Fibroblast of peridontal ligament (primary cell): ENCODE measurements around the gene UGT1A7.

Experiments used
- DNase-seq: peaks from one replicate; pipeline ENCODE4 v3.0.0-alpha.2; 2010; ENCODE audit errors: extremely low read depth

UGT1A7 gene

DNA sequence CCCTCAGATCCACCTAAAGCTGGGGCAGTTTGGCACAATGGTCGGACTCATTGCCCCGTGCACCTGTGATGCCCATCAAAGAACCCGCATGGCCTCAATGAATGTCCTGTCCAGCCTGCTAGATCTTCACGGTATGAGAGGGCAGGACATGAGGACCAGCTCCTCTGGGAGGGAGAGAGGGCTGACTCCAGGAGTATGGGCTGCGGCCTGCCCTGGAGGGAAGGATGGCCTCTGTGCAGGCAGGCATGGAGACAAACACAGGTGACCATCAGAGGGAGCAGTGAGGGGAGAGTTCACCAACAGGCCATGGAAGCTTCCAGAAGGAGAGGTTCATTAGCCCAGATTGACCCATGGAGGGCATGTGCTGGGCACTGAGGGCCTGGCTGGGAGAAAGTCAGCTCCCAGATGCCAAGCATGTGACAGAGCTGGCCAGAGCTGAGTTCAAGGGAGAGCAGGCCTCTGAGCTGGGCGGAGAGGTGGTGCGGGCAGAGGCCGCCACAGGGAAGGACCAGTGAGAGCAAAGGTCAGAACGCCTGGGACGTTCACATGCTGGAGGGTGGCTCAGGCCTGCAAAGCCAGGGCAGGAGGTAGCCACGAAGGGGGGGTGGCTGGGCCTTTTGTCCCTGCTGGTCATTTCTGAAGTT is 136.4 kb downstream of the UGT1A7 start:
- DNase-seq, result no peak

DNA sequence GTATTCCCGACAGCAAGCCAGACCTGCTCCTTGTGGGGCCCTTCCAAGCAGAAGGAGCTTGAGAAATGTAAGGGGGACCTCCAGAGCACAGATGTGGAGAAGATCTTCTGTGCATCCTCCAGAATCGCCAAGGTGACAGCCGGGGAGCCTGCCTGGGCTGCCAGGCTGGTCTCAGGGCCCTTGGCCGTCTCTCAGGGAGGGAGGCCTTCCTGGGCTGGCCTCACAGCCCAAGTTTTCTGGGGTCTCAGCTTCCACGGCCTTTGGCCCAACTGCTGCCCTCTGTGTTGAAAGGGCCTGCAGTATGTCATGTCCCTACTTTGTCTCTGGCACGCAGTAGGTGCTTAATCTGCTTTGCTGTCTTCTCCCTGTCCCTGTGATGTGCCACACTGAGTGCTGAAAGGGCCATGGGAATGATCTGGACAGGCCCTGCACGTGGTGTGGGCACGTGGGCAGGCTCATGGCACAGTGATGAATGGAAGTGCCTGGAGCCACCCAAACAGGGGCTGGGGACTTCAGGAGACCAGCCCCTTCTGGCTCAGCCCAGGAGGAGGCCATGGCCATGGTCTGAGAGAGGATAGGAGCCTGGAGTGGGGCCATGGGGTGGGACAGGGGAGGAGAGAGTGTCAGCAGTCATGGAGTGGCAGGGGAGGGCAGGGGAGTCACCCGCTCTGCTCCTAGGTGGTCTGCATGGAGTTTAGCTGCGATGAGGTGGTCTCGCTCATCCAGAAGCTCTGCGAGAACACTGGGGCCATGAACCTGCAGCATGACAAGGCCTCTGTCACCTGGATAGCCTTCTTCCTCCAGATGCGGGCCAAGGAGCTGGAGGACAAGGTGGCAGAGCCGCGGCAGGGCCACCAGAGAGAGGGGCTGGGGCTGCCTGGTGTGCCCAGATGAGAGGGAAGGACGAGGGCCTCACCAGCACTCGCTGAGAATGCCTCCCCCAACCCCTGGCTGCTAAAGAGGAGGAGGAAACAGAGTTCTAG is 137.2 kb downstream of the UGT1A7 start:
- no peak for DNase-seq

DNA sequence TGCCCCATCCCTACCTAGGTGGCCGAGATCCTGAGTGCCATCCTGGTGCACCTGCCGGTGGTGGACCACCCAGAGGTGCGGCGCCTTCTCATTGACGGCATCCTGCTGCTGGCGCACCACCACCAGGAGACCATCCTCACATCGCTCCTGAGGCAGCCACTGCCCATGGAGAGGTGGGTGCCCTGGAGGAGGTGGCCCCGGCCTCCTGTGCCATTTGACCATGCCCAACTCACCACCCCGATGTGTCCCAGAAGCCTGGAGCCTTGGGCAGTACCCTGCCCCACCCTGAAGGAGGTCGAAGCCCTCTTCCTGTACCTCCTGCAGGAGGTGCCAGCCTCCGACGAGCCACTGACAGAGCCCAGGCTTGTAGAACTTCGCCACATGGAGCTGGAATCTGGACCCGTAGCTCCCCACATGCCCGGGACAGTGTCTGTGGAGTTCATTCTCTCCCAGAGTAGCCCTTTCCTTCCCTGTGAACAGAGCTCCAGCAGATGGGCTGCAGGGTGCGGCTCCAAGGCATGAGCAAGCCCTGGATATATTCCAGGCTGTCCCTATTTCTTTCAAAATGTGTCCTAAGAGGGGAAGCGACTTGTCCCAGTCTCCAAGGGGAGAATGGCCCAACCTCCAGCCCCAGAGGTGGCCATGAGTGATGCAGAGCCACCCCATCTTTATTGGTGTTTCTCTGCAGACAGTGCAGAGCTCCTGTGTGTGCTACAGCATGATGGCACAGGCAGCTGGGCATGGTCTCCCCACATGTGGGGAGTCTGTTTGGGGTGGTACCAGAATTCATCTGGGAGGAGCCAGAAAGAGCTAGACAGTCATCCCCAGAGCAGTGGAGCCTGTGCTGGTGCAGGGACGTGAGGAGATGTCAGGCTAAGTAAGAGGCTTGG is 138.4 kb downstream of the UGT1A7 start:
- no peak for DNase-seq

DNA sequence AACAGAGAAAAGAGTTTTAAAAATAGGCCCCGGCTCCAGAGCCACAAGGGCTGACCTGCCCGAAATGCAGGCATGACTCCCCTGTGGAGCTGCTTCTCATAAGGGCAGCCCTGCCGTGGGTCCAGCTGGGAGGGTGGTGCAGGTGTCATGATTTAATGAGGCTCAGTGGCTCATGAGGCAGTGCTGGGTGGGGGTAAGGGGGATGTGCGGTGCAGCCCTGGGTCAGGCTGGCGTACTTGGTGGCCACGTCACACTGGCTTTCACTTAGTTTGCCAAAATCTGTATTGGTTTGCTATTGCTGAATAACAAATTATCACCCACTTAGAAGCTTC is 139.0 kb downstream of the UGT1A7 start:
- no peak for DNase-seq

DNA sequence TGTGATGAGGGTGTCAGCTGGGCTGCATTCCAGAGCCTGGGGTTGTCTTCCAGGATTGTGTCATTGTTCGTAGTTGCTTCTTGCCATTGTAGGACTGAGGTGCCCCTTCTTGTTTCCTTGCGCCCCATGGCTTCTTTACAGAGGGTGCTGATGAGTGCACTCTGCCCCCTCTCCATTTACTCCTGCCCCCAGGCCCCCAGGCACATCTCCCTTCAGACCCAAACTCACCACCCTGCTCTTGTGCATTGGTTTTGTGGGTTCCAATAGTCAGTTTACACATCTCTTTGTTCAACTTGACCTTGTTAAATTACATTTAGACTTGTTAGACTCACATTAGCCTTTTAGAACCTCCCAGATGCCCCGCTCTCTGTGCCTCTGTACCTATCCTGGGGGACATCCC is 139.5 kb downstream of the UGT1A7 start:
- no peak for DNase-seq

DNA sequence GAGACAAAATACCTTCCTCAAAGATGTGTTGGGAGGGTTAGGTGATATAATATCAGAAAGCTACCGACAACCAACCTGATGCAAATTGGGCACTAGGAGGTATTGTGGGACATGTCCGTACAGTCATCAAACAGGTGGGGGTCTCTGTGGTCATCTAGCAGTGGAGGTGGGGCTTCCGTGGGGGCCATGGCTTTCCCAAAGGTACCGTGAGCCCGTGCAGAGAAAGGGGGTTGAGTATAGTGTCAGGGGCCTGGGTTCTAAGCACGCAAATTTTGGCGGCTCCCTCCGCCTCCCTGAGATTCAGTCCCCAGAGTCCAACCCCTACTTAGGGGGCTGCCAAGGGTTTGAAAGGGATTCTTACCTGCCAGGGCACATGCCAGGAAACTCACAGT is 140.0 kb downstream of the UGT1A7 start:
- DNase-seq, result no peak

DNA sequence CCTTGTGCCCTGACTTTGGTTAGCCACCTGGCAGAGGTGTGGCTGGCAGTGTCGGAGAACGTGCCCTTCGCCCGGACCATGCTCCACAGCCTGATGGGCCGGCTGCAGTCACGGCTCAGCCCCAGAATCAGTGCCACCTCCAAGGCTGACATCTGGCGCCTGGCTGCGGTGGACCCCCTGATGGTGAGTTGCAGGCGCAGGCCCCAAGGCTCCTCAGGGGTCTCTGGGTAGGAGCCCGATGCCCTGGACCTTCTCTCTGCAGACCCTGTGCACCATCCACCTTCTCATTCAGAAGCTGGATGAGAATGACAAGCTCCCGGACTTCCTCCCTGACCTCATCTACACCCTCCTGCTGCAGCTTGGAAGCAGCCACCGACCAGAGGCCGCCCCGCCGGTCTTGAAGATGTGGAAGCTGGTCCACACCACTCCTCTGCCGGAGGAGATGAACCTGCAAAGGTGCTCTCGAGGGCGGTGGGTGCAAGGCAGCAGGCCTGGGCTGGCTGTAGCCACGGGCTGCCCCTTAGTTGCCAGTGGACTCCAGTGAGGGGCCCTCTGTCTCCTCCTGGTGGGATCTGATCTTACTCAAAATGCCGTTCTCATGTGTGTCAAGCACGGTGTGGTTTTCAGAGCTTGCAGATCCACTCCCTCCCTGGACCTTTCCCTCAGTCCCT is 140.5 kb downstream of the UGT1A7 start:
- no peak for DNase-seq
